ENCODE data around the gene CEP76. TPM values are rescaled to one million over a fixed set of nuclear protein-coding genes. Genes with fewer than 3 reads are reported as not detected.

CEP76 gene
- total RNA-seq, 1 experiment from 2014 or later, result 13.5 TPM

GRCh38 chr18:12699747-12700146 is 2.8 kb downstream of the CEP76 start:
- Histone ChIP-seq H4K20me1 (ENCODE audit: insufficient read depth) (no peaks in the 10 kb centered on the region), H3K9me3 (ENCODE audit: control insufficient read depth in 1 of 2, insufficient read depth in 1 of 2, low read depth in 1 of 2, low read length in 2 of 2) (no peaks in the 10 kb centered on the region), H3K9ac (ENCODE audit: low read length) (no peak overlapping the region), H3K27me3 (ENCODE audit: insufficient read depth, low read length) (no peaks in the 10 kb centered on the region), H2AFZ (ENCODE audit: low read depth, low read length, poor library complexity, severe bottlenecking) (no peak overlapping the region), H3K36me3 (ENCODE audit: control insufficient read depth in 1 of 2, insufficient read depth in 2 of 2, low read length in 2 of 2) (peaks cover 7 to 18% of the 10 kb centered on the region in 2 experiments), H3K9me2 (ENCODE audit: insufficient read depth) (no peaks in the 10 kb centered on the region), H3K27ac (ENCODE audit: low read depth, low read length) (no peak overlapping the region), H3K79me2 (ENCODE audit: insufficient read depth, low read length) (peaks cover 62% of the 10 kb centered on the region), H3K4me3 (replicated peaks in 1 of 2; ENCODE audit: low read depth in 1 of 2, low read length in 2 of 2) (no peak overlapping the region), H3K4me2 (ENCODE audit: low read length) (peak overlapping the region; percentile 86; the same call in 1 of the 2 replicates), H3K4me1 (ENCODE audit: control insufficient read depth in 1 of 2, insufficient read depth in 2 of 2, low read length in 2 of 2) (peaks cover 8 to 23% of the 10 kb centered on the region in 2 experiments; a peak in 3 of 4 replicates)
- BruUV-seq (replicated peaks), result no TSS peak
- DNase-seq (ENCODE audit: low read depth, low spot score) (no peak), ATAC-seq (no peak)
- TF ChIP-seq YY1 (IDR thresholded peaks at IDR 0.05; ENCODE audit: extremely low read depth, insufficient replicate concordance, low read depth, low read length) (no peak), ELF1 (IDR thresholded peaks at IDR 0.05; ENCODE audit: borderline replicate concordance, low read depth) (no peak), EZH2 (IDR thresholded peaks at IDR 0.05) (no peak)
- TF ChIP-seq, protein P1, sequence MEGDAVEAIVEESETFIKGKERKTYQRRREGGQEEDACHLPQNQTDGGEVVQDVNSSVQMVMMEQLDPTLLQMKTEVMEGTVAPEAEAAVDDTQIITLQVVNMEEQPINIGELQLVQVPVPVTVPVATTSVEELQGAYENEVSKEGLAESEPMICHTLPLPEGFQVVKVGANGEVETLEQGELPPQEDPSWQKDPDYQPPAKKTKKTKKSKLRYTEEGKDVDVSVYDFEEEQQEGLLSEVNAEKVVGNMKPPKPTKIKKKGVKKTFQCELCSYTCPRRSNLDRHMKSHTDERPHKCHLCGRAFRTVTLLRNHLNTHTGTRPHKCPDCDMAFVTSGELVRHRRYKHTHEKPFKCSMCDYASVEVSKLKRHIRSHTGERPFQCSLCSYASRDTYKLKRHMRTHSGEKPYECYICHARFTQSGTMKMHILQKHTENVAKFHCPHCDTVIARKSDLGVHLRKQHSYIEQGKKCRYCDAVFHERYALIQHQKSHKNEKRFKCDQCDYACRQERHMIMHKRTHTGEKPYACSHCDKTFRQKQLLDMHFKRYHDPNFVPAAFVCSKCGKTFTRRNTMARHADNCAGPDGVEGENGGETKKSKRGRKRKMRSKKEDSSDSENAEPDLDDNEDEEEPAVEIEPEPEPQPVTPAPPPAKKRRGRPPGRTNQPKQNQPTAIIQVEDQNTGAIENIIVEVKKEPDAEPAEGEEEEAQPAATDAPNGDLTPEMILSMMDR (IDR thresholded peaks at IDR 0.05 in 2 of 3, conservative IDR thresholded peaks at IDR 0.05 in 1 of 3; ENCODE audit: borderline replicate concordance in 1 of 3, insufficient read depth in 1 of 3, low read depth in 2 of 3, low read length in 2 of 3), result no peak
- ChIA-PET RAD21 (ENCODE audit: low non-redundant PET in 1 of 2, low total read pairs in 2 of 2, uncharacterized antibody in 2 of 2, unreplicated experiment in 2 of 2) (no interaction called here), CTCF (no interaction called here), POLR2A (interaction anchor here (1.0 kb wide), 1 partner anchor 8 kb away, joined by 3 read pairs; no protein-coding TSS in a partner anchor)
- intact Hi-C loops (cut with micrococcal nuclease), result no loop called here

DNA sequence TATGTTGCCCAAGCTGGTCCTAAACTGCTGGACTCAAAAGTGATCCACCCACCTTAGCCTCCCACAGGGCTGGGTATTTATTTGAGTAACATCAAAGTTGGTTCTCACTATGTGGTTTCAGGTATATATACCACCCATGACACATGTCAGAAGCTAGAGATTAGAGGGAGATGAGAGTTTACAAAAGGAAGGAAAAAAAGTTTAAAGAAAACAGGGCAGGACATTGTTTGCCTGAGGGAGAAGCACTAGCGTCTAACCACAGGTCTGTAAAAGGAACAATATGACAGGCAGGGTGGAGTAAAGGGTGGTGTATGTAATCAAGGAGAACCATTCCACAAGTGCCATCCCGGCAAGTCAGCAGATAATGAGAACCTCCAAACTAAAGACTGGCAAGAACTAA is 8.5 kb downstream of the CEP76 start:
- Histone ChIP-seq H2AFZ (ENCODE audit: low read depth, low read length, poor library complexity, severe bottlenecking) (no peak overlapping the region), H3K79me2 (ENCODE audit: insufficient read depth, low read length) (peaks cover 6% of the 10 kb centered on the region), H3K9ac (ENCODE audit: low read length) (no peak overlapping the region), H3K36me3 (ENCODE audit: control insufficient read depth in 1 of 2, insufficient read depth in 2 of 2, low read length in 2 of 2) (peaks cover 10 to 15% of the 10 kb centered on the region in 2 experiments), H3K9me3 (ENCODE audit: control insufficient read depth in 1 of 2, insufficient read depth in 1 of 2, low read depth in 1 of 2, low read length in 2 of 2) (no peaks in the 10 kb centered on the region), H3K27me3 (ENCODE audit: insufficient read depth, low read length) (no peaks in the 10 kb centered on the region), H3K9me2 (ENCODE audit: insufficient read depth) (no peaks in the 10 kb centered on the region), H4K20me1 (ENCODE audit: insufficient read depth) (no peaks in the 10 kb centered on the region), H3K27ac (ENCODE audit: low read depth, low read length) (no peak overlapping the region), H3K4me1 (ENCODE audit: control insufficient read depth in 1 of 2, insufficient read depth in 2 of 2, low read length in 2 of 2) (no peaks in the 10 kb centered on the region), H3K4me2 (ENCODE audit: low read length) (no peak overlapping the region), H3K4me3 (replicated peaks in 1 of 2; ENCODE audit: low read depth in 1 of 2, low read length in 2 of 2) (no peak overlapping the region)
- TF ChIP-seq EZH2phosphoT487 (IDR thresholded peaks at IDR 0.05; ENCODE audit: borderline replicate concordance) (no peak), ATF3 (IDR thresholded peaks at IDR 0.05) (no peak)
- POLR2A ChIA-PET, result no interaction called here
- DNase-seq (ENCODE audit: low read depth, low spot score), result no peak
- BruUV-seq (replicated peaks), result no TSS peak
- intact Hi-C loops (cut with micrococcal nuclease), result no loop called here
- CTCF ChIA-PET, result no interaction called here
- RAD21 ChIA-PET (ENCODE audit: low non-redundant PET in 1 of 2, low total read pairs in 2 of 2, uncharacterized antibody in 2 of 2, unreplicated experiment in 2 of 2), result interaction anchor here in 1 of 2 experiments (0.5 kb wide), 1 partner anchor 25 kb away, joined by 4 read pairs; no protein-coding TSS in a partner anchor
- ATAC-seq, result no peak
